ENCODE results near the gene VDR. TPM values are rescaled to one million over a fixed set of nuclear protein-coding genes. Genes with fewer than 3 reads are reported as not detected.
A peak's percentile ranks its signal among the peaks of the same experiment; 100 is the strongest.

VDR gene
- polyA plus RNA-seq, 1 donor (not counting 4 experiments of a cell fraction or from before 2014, with no cell fraction given) = 43.3 TPM

GRCh38 chr12:47819896-47820630, 84.7 kb downstream of the VDR start, which contains the start of gene HDAC7:
TSS of gene HDAC7 (minus strand) at chr12:47819903. CDS start at chr12:47819785, 118 bp downstream.
- peaks cover 55% of the 10 kb centered on the region for H3K79me2 ChIP-seq (ENCODE audit: control insufficient read depth, insufficient read depth, low read length)
- dilution Hi-C loops (cut with MboI; ENCODE audit: extremely low pct_ligation_motif_present, low sequenced_read_pairs) = no loop called here
- DNase-seq (ENCODE audit: low read depth, low spot score) = no peak
- H3K27me3 ChIP-seq (ENCODE audit: control insufficient read depth, extremely low read depth, insufficient read depth, low read length) = no peaks in the 10 kb centered on the region
- peak within 1 kb of the TSS; percentile 97 for H3K4me2 ChIP-seq (ENCODE audit: control insufficient read depth, extremely low read depth, insufficient read depth, low read depth, low read length)
- H3K9me1 ChIP-seq (ENCODE audit: control insufficient read depth, extremely low read depth, insufficient read depth, low read length) = peaks cover 8% of the 10 kb centered on the region
- TF ChIP-seq CTCF (optimal IDR thresholded peaks at IDR 0.05 in 1 of 3, IDR thresholded peaks at IDR 0.05 in 1 of 3, conservative IDR thresholded peaks at IDR 0.05 in 1 of 3; ENCODE audit: extremely low read depth in 1 of 3, insufficient read depth in 2 of 3, low read length in 3 of 3) (no peak), EZH2 (IDR thresholded peaks at IDR 0.05; ENCODE audit: low read length) (no peak)
- H4K20me1 ChIP-seq (ENCODE audit: control insufficient read depth, extremely low read depth, insufficient read depth, low read length) = peaks cover 2% of the 10 kb centered on the region
- H3K9ac ChIP-seq (ENCODE audit: control insufficient read depth, extremely low read depth, insufficient read depth, low read length) = peak within 1 kb of the TSS; percentile 91
- H3K4me1 ChIP-seq (ENCODE audit: control insufficient read depth, extremely low read depth, insufficient read depth, low read length) = peaks cover 49% of the 10 kb centered on the region
- peak within 1 kb of the TSS; percentile 92 for H3K27ac ChIP-seq (ENCODE audit: control insufficient read depth, insufficient read depth, low read length)
- no peak for FAIRE-seq
- peaks cover 1 to 11% of the 10 kb centered on the region in 2 experiments for H3K36me3 ChIP-seq (ENCODE audit: control insufficient read depth in 2 of 2, extremely low read depth in 1 of 2, insufficient read depth in 2 of 2, low read length in 2 of 2)
- H3K9me3 ChIP-seq (ENCODE audit: control insufficient read depth, low read depth, low read length) = no peaks in the 10 kb centered on the region
- H3K4me3 ChIP-seq (ENCODE audit: control insufficient read depth in 2 of 3, extremely low read depth in 1 of 3, insufficient read depth in 2 of 3, low read depth in 1 of 3, low read length in 3 of 3) = peak within 1 kb of the TSS; percentile 69 to 94 (median 83)
- H2AFZ ChIP-seq (ENCODE audit: control insufficient read depth, low read length) = peak within 1 kb of the TSS; percentile 64

GRCh38 chr12:47819138-47819895, 85.5 kb downstream of the VDR start:
- Histone ChIP-seq H3K27ac (ENCODE audit: control insufficient read depth, insufficient read depth, low read length) (peak overlapping the region; percentile 34), H3K4me2 (ENCODE audit: control insufficient read depth, extremely low read depth, insufficient read depth, low read depth, low read length) (peak overlapping the region; percentile 91), H3K9ac (ENCODE audit: control insufficient read depth, extremely low read depth, insufficient read depth, low read length) (peak overlapping the region; percentile 69), H3K4me1 (ENCODE audit: control insufficient read depth, extremely low read depth, insufficient read depth, low read length) (peaks cover 44% of the 10 kb centered on the region), H3K36me3 (ENCODE audit: control insufficient read depth in 2 of 2, extremely low read depth in 1 of 2, insufficient read depth in 2 of 2, low read length in 2 of 2) (peaks cover 3 to 18% of the 10 kb centered on the region in 2 experiments), H2AFZ (ENCODE audit: control insufficient read depth, low read length) (no peak overlapping the region), H3K9me1 (ENCODE audit: control insufficient read depth, extremely low read depth, insufficient read depth, low read length) (peaks cover 8% of the 10 kb centered on the region), H4K20me1 (ENCODE audit: control insufficient read depth, extremely low read depth, insufficient read depth, low read length) (peaks cover 5% of the 10 kb centered on the region), H3K4me3 (ENCODE audit: control insufficient read depth in 2 of 3, extremely low read depth in 1 of 3, insufficient read depth in 2 of 3, low read depth in 1 of 3, low read length in 3 of 3) (peak overlapping the region; percentile 69 to 83 (median 79)), H3K27me3 (ENCODE audit: control insufficient read depth, extremely low read depth, insufficient read depth, low read length) (no peaks in the 10 kb centered on the region), H3K9me3 (ENCODE audit: control insufficient read depth, low read depth, low read length) (no peaks in the 10 kb centered on the region), H3K79me2 (ENCODE audit: control insufficient read depth, insufficient read depth, low read length) (peaks cover 62% of the 10 kb centered on the region)
- DNase-seq (ENCODE audit: low read depth, low spot score) = no peak
- TF ChIP-seq EZH2 (IDR thresholded peaks at IDR 0.05; ENCODE audit: low read length) (no peak), CTCF (optimal IDR thresholded peaks at IDR 0.05 in 1 of 3, IDR thresholded peaks at IDR 0.05 in 1 of 3, conservative IDR thresholded peaks at IDR 0.05 in 1 of 3; ENCODE audit: extremely low read depth in 1 of 3, insufficient read depth in 2 of 3, low read length in 3 of 3) (no peak)
- FAIRE-seq = no peak
- dilution Hi-C loops (cut with MboI; ENCODE audit: extremely low pct_ligation_motif_present, low sequenced_read_pairs) = no loop called here
